Skeletal muscle cell (primary cell): ENCODE data around the gene CRYZ.
A peak's percentile ranks its signal among the peaks of the same experiment; 100 is the strongest.
"Not testable (repeated sequence)": the region's sequence is repeated elsewhere in the genome, so short reads cannot be mapped to it uniquely, and the experiment has no call there.

Source experiments
- DNase-seq: peaks from one replicate; pipeline ENCODE4 v3.0.0-alpha.2; 2010; ENCODE audit warnings: low read depth
- H3K4me3 ChIP-seq: 2 replicates; pipeline ENCODE4 v1.5.1; 2011; ENCODE audit warnings: low read depth, mild to moderate bottlenecking, control low read depth, low read length, moderate library complexity

Gene CRYZ, protein sequence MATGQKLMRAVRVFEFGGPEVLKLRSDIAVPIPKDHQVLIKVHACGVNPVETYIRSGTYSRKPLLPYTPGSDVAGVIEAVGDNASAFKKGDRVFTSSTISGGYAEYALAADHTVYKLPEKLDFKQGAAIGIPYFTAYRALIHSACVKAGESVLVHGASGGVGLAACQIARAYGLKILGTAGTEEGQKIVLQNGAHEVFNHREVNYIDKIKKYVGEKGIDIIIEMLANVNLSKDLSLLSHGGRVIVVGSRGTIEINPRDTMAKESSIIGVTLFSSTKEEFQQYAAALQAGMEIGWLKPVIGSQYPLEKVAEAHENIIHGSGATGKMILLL

DNA sequence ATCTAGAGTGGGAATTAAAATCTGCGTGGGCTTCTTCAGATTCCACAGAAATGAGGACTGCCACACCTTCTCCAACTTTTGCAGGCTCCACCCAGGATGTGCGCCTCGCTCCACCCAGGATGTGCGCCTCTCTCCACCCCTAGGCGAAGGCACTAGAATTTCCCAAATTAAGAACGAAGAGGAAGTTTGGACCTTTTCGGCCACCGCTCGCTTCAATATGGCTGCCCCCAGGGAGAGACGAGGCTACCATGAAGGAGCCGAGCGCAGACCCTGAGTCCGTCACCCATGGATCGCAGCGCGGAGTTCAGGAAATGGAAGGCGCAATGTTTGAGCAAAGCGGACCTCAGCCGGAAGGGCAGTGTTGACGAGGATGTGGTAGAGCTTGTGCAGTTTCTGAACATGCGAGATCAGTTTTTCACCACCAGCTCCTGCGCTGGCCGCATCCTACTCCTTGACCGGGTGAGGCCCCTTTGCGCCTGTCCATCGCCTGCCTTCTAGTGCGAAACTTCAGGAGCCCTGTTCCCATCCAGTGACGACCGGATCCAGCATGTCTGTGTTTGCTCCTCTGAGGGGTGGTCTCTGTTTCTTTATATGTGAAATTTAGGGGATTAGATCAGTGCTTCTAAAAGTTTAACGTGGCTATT is at the start of gene CRYZ, which contains the start of gene TYW3:
CRYZ (minus strand) TSS at position 91 of the 644 bp plus-strand sequence. CDS start 8,229 bp downstream, outside the sequence.
TYW3 (plus strand) TSS at position 193 of the 644 bp plus-strand sequence; CDS start at position 286, 93 bp downstream.
- DNase-seq: peak; percentile 86
- peak within 1 kb of the TSS; percentile 58 for H3K4me3 ChIP-seq

DNA sequence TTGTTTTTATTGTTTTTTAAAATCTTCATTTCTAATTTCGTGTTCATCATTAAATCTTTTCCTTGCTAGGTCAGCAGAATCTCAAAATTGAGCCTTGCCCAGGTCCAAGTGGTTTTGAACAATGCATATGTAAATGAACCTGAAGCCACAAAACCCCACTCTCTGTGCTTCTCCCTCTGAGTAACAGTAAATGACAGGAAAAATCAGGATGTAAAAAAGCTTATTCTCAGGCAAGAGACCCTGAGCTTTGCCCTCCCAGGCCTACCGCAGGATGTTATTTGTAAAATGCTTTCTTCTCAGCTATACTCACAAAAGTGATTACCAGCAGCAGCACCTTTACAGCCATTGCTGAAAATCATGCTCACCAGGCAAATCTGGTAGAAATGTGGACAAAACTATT is 47.7 kb upstream of the CRYZ start:
- H3K4me3 ChIP-seq: no peak overlapping the region
- DNase-seq: no peak

DNA sequence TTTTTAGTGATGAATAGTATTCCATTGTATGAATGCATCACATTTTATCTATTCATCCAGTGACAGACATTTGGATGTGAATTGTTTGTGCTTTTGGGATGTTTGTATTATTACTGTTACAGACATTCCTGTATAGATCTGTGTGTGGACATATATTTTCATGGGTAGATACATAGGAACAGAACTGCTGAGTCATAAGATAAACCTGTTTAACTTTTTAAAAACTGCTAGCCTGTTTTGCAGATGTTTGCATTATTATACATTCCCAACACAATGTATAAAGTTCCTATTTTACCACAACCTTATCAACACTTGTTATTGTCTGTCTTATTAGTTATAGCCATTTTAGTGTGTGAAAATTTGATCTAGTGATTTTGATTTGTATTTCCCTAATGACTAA is 46.9 kb upstream of the CRYZ start:
- H3K4me3 ChIP-seq: no peak overlapping the region

DNA sequence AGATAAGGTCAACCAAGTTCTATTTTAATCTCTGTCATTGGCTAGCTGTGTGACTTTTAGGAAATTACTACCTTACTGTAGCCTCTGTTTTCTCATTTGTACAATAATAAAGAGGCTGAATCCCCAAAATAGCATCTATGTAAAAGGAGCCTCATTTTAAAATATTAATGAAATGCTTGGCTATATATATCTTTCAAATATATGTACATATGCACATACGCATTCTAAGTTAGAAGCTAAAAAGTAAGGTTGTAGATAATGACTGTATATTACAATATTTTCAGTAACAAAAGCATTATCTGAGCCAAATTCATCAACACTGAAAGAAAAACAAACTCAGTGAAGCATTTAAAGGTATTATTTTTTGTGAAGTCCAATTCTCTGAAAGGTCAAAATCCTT is 44.7 kb upstream of the CRYZ start:
- no peak for DNase-seq
- no peak overlapping the region for H3K4me3 ChIP-seq

More for the DNA sequence above, 46.9 kb upstream of the CRYZ start:
- no peak for DNase-seq

DNA sequence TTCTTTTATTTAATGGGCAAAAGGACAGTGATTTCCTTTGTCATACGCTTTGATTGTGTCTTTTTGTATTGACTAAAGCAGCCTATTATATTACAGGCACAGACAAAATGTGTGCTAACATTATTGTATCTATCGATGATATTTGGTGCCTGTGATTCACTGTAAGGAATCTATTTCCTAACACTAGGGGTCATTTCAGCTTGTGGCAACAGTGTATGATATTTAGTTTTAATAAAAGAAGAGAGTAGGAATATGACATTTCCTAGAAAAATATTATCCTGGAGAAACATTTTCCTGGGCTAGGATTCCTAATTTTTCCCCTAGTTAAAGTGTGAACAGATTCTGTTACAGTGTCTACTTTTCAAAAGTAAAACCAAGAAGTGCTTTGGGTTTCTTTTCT is 42.9 kb upstream of the CRYZ start:
- no peak overlapping the region for H3K4me3 ChIP-seq
- no peak for DNase-seq

DNA sequence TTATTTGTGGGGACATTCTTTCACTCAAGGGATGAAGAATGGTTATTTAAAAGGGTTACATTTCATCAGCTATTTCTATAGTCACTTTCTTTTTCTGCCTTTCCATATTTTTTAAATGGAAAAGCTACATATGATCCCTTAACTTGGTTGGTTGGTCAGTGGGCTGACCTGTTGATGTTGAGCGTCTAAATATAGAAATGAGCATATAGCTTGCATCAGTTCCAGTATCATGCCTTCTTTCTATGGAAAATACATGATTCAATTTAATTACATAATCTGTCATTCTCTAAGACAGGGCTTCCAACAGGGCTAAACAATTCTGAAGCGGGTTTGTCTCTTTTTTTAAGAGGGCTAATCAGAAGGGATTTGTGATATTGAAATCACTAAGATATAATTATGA is 40.7 kb upstream of the CRYZ start:
- no peak for DNase-seq
- H3K4me3 ChIP-seq: no peak overlapping the region

DNA sequence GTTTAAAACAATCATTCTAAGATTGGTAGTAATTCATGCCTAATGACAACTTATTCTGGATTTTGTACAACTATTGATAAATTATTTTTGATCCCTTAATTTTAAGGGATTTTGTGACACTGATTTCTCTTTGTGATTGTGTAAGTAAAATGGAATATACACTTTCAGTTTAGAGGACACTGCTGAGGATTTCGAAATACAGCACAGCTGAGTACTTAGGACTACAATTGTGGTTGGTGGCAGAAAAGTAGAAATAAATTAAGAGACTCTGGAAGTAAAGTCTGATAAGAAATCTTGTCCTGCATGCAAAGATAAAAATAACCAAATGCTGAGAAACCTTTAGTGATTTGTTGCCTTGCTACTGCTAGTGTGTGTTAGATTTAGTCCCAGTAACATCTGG is 40.1 kb upstream of the CRYZ start:
- peak; percentile 13 for DNase-seq
- no peak overlapping the region for H3K4me3 ChIP-seq

DNA sequence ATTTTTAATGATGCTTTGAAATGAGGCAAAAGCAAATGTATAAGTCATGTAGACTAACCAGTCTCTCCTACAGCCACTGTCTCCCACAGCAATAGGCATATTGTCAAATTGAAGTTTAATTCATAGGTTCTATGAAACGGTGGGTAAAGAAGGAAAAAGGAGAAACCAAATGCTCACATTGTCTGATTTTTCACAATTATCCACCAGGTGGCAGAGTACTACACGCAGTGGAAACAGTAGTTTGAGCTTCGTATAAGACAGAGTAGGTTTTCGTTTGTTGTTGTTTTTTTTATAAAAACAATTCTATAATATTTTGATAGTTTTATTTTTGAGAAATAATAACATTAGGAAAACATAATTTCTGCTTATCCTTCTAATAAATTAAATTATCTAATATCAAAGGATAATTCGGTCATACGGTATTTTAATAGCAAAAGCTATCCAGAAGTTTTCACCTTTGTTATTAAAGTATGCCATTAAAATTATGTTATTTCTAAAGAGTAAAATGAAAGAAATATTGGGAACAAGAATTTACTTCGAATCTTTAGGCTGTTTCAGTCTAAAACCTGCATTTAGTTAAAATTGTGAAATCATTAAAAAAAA is 39.2 kb upstream of the CRYZ start:
- peak; percentile 5 for DNase-seq

DNA sequence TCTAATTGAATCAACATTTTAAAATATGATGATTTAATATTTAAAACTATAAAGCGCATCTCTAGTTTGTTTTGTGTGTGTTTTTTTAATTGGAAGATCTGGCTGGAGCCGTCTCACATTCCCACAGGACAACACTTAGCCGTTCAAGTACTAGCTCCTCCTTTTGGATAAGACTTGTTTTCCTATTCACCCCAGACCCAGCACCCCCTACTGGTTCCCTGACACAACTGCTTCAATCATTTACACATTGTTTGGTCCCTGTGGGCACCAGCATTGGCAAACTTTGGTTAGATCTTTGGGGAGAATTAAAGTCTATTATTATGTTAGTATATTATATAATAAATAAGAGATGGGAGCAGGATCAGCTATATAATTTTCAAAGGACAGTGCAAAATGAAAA is 34.6 kb upstream of the CRYZ start:
- no peak for DNase-seq
- no peak overlapping the region for H3K4me3 ChIP-seq

More for the DNA sequence above, 39.2 kb upstream of the CRYZ start:
- no peak overlapping the region for H3K4me3 ChIP-seq

DNA sequence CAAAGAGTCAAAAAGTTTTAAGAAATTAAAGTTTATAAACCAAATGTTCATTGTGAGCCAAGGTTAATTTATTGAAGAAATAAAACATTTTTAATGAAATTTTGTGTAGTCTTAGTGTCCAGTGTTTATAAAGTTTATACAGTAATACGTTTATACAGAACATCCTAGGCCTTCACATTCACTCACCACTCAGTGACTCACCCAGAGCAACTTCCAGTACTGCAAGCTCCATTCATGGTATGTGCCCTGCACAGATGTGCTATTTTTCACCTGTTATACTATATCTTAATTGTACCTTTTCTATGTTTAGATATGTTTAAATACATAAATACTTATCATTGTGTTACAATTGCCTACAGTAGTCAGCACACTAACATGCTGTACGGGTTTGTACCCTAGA is 33.7 kb upstream of the CRYZ start:
- no peak overlapping the region for H3K4me3 ChIP-seq
- DNase-seq: no peak

DNA sequence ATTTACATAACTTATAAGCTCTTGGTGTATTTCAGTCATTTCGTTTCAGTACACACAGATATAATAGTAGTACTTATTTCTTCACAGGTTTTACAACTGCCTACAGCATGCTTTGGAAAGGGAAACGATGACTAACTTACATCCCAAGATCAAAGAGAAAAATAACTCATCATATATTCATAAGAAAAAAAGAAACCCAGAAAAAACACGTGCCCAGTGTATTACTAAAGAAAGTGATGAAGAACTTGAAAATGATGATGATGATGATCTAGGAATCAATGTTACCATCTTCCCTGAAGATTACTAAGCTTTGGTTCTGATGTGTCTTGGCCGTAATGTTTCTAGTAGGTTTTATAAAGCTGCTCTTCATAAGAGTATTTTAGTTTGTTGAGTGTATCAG is 31.0 kb upstream of the CRYZ start:
- DNase-seq: no peak

DNA sequence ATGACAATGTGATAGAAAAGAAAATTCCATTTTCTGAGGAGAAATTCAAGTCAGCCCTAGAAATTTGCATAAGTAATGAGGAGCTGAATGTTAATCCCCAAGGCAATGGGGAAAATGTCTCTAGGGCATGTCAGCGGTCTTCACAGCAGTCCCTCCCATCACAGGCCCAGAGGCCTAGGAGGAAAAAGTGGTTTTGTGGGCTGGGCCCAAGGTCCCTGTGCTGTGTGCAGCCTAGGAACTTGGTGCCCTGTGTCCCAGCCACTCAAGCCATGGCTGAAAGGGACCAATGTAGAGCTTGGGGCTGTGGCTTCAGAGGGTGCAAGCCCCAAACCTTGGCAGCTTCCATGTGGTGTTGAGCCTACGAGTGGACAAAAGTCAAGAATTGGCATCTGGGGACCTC is 23.8 kb upstream of the CRYZ start:
- H3K4me3 ChIP-seq, DNase-seq: not testable (repeated sequence)

More for the DNA sequence above, 31.0 kb upstream of the CRYZ start:
- H3K4me3 ChIP-seq: no peak overlapping the region

DNA sequence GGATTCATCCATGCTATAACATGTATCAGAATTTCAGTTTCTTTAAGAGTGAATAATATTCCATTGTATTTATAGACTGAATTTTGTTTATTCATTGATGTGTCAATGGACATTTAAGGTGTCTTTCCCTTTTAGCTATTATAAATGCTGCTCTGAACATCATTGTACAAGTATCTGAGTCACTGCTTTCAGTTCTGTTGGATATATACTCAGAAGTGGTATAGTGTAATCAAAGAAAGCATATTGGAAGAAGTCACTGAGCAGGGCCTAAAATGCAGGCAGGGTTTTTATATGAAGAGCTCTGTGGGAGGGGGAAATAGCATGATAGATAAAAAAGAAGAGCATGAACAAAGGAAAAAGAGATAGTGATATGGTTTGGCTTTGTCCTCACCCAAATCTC is 22.6 kb upstream of the CRYZ start:
- DNase-seq: no peak
- no peak overlapping the region for H3K4me3 ChIP-seq

DNA sequence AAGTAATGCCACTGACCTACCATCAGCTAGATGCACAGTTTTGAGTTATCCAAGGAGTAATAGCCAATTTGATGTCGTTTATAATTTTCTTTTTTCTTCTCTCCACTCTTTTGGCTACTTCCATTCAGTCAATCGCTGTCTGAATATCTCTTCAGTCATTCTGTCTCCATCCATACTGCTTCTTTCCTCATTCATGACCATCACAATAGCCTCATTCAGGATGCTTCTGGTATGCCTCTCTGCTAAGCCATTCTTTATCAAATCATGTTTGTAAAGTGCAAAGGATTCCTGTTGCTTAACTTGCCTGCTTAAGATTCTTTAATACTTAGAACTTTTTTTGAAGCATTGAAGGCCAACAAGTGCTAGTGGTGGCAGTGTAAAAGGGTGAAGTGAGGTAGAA is 20.3 kb upstream of the CRYZ start:
- DNase-seq: no peak
- H3K4me3 ChIP-seq: no peak overlapping the region

DNA sequence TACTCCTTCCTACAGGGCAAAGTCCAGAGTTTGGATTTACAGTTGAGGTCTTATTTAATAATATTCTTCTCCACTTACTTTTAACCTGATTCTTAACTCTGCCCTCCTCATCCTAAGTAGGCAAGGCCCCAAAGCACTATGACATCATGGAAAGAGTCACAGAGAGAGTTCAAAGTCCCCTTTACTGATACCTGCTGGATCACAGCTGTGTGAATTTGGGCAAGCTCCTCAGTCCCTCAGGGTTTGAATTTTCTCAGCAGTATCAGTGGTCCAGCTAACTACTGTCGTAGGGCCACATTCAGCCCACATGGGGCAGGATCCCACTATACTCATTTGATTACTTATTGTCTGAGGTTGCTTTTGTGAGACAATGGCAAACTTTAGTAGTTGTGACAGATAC is 16.1 kb upstream of the CRYZ start:
- no peak for DNase-seq
- no peak overlapping the region for H3K4me3 ChIP-seq

DNA sequence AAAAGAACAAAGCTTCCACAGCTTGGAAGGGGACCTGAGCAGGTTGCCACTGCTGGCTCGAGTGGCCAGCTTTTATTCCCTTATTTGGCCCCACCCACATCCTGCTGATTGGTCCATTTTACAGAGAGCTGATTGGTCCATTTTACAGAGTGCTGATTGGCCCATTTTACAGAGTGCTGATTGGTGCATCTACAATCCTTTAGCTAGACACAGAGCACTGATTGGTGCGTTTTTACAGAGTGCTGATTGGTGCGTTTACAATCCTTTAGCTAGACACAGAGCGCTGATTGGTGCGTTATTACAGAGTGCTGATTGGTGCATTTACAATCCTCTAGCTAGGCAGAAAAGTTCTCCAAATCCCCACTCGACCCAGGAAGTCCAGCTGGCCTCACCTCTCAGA is 12.4 kb upstream of the CRYZ start:
- not testable (repeated sequence) for DNase-seq

DNA sequence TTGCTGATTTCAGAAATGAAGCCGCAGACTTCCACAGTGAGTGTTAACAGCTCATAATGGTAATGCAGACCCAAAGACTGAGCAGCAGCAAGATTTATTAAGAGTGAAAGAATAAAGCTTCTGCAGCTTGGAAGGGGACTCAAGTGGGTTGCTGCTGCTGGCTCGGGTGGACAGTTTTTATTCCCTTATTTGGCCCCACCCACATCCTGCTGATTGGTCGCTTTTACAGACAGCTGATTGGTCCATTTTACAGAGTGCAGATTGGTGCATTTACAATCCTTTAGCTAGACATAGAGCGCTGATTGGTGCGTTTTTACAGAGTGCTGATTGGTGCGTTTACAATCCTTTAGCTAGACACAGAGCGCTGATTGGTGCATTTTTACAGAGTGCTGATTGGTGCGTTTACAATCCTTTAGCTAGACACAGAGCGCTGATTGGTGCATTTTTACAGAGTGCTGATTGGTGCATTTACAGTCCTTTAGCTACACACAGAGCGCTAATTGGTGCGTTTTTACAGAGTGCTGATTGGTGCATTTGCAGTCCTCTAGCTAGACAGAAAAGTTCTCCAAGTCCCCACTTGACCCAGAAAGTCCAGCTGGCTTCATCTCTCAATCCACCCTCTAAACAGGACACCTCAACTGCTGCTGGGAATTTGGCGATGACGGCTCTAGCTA is 7.6 kb upstream of the CRYZ start:
- not testable (repeated sequence) for H3K4me3 ChIP-seq, DNase-seq

More for the DNA sequence above, 12.4 kb upstream of the CRYZ start:
- not testable (repeated sequence) for H3K4me3 ChIP-seq

DNA sequence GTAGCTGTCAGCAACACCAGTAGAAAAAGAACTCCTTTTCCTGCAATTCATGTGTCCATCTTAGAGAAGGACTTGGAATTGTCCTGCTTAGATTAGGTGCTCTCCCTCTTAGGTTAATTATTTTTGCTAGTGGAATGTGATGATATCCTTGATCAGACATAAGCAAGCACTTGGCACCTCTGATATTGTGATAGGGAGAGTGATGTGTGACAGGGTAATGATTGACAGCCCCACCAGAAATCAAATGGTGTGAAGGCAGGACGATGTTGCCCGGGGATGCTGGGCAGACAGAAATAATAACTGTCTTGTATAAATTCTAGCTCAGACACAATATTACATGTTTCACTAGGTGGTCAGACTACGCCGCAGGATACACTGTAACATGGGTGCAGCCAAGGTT is 4.5 kb upstream of the CRYZ start:
- DNase-seq: no peak

DNA sequence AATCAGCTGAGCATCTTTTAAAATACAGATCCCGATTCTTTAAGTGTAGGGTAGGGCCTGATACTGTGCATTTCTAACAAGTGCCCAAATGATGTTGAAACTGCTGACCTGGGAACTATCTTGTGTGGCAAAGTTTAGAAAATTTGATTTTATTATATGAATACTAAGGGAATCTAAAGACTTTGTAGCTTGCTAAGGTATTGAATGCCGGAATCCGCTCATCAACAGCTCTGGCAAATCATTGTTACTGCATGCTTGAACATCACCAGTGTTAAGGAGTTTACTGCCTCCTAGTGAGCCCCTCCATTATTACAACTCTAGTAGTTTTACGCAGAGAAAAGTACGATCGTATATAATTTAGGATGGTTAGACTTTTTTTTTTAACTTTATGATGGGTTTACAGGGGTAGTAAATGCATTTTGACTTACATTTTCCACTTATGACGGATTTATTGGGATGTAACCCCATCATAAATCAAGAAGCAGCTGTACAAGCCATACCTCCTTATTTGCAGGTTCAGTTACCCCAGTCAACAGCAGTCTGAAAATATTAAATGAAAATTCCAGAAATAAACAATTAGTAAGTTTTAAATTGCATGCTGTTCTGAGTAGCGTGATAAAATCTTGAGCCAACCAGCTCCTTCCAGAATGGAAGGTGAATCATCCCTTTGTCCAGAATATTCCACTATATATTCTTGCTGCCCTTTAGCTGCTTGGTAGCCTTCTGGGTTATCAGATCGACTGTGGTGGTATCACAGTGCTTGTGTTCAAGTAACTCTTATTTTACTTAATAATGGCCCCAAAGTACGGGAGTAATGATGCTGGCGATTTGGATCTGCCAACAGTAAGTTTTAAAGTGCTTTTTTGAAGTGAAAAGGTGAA is 994 bp upstream of the CRYZ start:
- H3K4me3 ChIP-seq: peak overlapping the region; percentile 58
- DNase-seq: peak; percentile 43

More for the DNA sequence above, 4.5 kb upstream of the CRYZ start:
- H3K4me3 ChIP-seq: no peak overlapping the region
